ENCODE data around the gene FSTL4. TPM values are rescaled to one million over a fixed set of nuclear protein-coding genes. Genes with fewer than 3 reads are reported as not detected.

The FSTL4 gene
- total RNA-seq, 2 donors from 2014 or later: not detected

DNA sequence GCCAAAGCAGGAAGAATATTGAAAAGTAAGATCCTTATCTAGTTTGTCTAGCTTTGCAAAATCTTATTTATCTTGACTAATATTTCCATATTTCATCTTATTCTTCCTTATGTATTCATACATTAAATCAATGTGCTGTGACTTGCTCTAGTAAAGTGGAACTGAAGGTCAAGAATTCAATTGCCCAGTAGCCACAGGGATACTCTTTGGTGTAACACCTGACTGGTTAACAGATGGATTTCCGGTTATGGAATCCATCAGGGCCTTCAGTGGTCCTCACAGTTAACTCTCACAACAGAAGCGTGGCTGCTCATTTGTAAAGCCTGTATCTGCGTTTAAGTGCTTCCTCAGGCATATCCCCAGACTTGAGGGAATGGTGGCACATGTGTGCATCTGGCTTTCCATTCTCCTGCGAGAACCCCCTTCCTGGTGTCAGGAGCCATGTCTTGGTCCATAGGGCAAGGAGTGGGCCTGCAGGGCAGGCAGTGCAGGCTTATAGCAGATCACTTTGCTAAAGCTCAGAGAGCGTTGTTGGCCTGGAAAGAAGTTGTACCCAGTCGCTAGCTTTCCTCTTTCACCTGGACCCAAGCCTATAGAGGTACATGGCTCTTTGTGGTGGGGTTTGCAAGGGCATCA, 461.3 kb downstream of the FSTL4 start:
- no peak for DNase-seq (ENCODE audit: low spot score in 2 of 2)
- Mint-ChIP-seq H3K9me3 (no peaks in the 10 kb centered on the region), H3K36me3 (no peaks in the 10 kb centered on the region), H3K27ac (no peak overlapping the region)
- no peak for ATAC-seq

DNA sequence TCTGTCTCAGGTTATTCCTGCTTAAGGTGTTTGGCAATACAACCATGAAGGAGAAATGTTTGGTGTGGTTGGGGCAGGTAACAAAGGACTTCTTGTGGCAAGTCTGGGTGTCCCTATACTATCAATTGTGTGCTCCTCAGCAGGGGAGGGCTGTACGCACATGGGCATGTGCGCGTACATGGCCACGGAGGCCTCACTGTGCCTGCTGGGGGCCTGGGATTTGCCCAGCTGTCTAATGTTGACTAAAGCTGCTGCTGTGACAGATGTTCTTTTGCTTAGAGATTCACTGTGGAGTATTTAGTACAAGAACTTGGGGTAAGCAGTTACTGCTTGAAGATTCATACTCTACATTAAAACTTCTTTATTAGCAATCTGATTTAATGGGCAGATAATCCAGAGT, 463.0 kb downstream of the FSTL4 start:
- H3K9me3 Mint-ChIP-seq: no peaks in the 10 kb centered on the region
- H3K36me3 Mint-ChIP-seq: no peaks in the 10 kb centered on the region
- DNase-seq (ENCODE audit: low spot score in 2 of 2) (no peak), ATAC-seq (no peak)
- no peak overlapping the region for H3K27ac Mint-ChIP-seq

DNA sequence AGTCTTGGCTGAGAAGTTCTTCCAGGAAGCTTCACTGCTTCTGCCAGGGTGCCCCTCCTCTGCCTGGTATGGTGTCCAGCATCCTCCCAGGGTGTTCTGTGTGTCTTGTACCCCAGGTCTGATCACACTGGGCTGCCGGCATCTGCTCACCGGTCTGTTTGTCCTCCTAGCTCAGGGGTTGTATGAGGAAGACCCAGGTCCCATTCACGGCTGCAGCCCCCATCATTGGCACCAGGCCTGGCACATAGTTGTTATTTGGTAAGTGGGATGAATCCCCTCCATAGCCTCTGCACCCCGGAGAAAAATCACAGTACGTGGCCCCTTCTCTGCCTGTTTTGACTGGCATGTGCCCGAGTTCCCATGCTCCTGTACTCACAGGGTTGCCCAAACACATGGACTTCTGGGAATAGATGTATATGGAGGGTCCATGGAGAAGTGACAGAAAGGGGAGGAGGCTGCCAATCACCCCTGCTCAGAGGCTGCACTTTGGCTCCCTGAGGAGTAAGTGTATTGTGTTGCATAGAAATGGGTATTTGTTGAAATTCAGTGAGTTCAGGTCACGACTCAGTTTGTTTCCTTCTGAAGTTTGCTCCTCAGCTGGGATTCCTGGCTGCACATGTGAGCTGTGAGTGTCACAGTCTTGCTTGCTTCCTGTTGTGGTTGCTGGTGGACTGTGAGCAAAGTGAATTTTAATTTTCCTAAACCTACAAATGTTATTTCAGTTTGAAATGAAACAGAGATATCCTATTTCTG, 464.4 kb downstream of the FSTL4 start:
- DNase-seq (ENCODE audit: low spot score in 2 of 2) (no peak), ATAC-seq (no peak)
- peak overlapping the region in 1 of 2 donors; percentile 13 for H3K27ac Mint-ChIP-seq
- H3K36me3 Mint-ChIP-seq: no peaks in the 10 kb centered on the region
- peaks cover 0 to 5% of the 10 kb centered on the region in 2 donors for H3K9me3 Mint-ChIP-seq

DNA sequence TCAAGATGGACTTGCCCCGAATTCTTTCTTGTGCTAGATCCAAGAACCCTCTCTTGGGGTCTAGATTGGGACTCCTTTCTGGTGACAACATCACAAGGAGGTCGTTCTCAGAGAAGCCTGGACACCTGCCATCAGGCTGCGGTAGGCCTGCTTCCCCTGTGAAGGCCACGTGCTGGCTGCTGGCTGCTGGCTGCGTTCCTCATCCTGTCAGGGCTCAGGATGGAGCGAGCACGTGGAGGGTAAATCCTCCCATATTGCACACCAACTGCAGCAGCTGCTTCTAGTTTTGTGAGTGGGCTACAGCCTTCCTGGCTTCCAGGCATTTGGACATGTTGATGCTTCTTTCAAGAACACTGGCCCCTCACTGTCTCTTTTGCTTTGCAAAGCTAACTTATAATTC, 464.9 kb downstream of the FSTL4 start:
- ATAC-seq (no peak), DNase-seq (ENCODE audit: low spot score in 2 of 2) (no peak)
- no peak overlapping the region for H3K27ac Mint-ChIP-seq
- H3K36me3 Mint-ChIP-seq: no peaks in the 10 kb centered on the region
- H3K9me3 Mint-ChIP-seq: peaks cover 0 to 5% of the 10 kb centered on the region in 2 donors
